NCI-H2029 (cell line): ENCODE results near the gene MTSS2.

Source experiments
- DNase-seq: peaks from one replicate; lab custom pipeline; 2025; lab: John Stamatoyannopoulos, UW

MTSS2 gene

GRCh38 chr16:70714581-70715054, 28.8 kb upstream of the MTSS2 start:
- DNase-seq: no peak

- no peak for DNase-seq
Measured at GRCh38 chr16:70713824-70714223, 28.0 kb upstream of the MTSS2 start.

GRCh38 chr16:70713342-70713741, 27.5 kb upstream of the MTSS2 start:
- DNase-seq: no peak

GRCh38 chr16:70712942-70713341, 27.1 kb upstream of the MTSS2 start:
- DNase-seq: no peak

GRCh38 chr16:70712359-70712758, 26.5 kb upstream of the MTSS2 start:
- DNase-seq: no peak

- DNase-seq: no peak
Measured at GRCh38 chr16:70711211-70712031, 25.6 kb upstream of the MTSS2 start.

- no peak for DNase-seq
Measured at GRCh38 chr16:70710422-70711210, 24.8 kb upstream of the MTSS2 start.

- DNase-seq: no peak
Measured at GRCh38 chr16:70709942-70710341, 24.1 kb upstream of the MTSS2 start.

- DNase-seq: no peak
Measured at GRCh38 chr16:70709457-70709856, 23.6 kb upstream of the MTSS2 start.

GRCh38 chr16:70708366-70709246, 22.8 kb upstream of the MTSS2 start:
- DNase-seq: no peak

GRCh38 chr16:70706948-70707465, 21.2 kb upstream of the MTSS2 start:
- no peak for DNase-seq

GRCh38 chr16:70705056-70705455, 19.2 kb upstream of the MTSS2 start:
- no peak for DNase-seq

- no peak for DNase-seq
Measured at GRCh38 chr16:70704586-70704985, 18.7 kb upstream of the MTSS2 start.

- DNase-seq: no peak
Measured at GRCh38 chr16:70703835-70704381, 18.1 kb upstream of the MTSS2 start.

GRCh38 chr16:70703041-70703834, 17.4 kb upstream of the MTSS2 start:
- no peak for DNase-seq

GRCh38 chr16:70702624-70703023, 16.8 kb upstream of the MTSS2 start:
- DNase-seq: no peak

GRCh38 chr16:70701998-70702397, 16.1 kb upstream of the MTSS2 start:
- no peak for DNase-seq

- DNase-seq: no peak
Measured at GRCh38 chr16:70701596-70701995, 15.7 kb upstream of the MTSS2 start.

GRCh38 chr16:70701036-70701435, 15.2 kb upstream of the MTSS2 start:
- DNase-seq: no peak

GRCh38 chr16:70700101-70701020, 14.5 kb upstream of the MTSS2 start:
- DNase-seq: peak; percentile 27
